GM19395 (cell line): ENCODE measurements around the gene CHAD.
"Not testable (repeated sequence)": the region's sequence is repeated elsewhere in the genome, so short reads cannot be mapped to it uniquely, and the experiment has no call there.

ENCODE experiments used
- ATAC-seq: cut with Tn5 transposase; IDR thresholded peaks from one replicate; pipeline ENCODE4 v1.9.1; 2021; ENCODE audit warnings: mild to moderate bottlenecking, moderate library complexity; ENCODE audit not compliant: unreplicated experiment

Gene CHAD

DNA sequence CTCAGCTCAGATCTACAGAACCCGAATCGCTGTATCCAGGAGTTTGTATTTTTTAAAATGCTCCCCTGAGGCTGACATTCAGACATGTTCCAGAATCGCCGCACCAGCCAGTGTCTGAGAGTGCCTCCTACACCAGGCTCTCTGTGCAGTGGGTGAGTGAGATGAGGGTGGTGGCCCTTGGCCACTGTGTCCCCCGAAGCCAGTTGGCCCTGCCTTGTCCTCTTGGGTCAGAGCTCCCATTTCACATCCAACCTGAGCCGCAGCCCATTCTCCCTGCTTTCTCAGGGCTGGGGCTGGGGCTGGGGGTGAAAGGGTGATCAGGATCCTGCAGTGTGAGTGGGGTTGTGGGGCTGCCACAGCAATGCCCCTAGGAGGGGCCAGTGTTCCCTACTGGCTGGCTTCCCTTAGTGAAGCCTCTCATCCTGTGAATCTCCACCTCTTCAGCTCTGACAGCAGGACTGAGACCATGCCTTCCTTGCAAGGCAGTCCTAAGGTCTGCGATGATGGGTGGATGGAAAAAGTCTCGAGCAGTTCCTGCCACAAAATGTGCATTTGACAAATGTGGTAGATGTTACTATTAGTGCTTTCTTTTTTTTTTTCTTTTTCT lies 26.6 kb upstream of the CHAD start:
- ATAC-seq: no peak

DNA sequence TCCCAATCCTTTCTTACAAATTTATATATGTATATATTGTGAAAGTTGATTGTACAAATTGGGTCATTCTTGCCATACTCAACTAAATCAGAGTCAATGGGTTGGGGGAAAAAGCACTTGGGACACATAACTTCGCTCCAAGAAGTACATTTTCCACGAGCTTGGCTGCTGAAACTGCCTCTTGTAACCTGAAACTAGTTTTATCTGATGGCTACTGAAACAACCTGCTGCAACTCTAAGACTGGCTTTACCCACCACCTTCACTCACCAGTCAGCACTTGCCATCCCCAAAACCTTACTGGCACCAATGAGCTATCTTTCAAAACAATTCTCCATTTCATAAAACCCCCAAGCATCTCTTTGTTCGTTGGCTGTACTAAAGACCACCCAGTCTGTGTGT lies 25.1 kb upstream of the CHAD start:
- ATAC-seq: no peak

DNA sequence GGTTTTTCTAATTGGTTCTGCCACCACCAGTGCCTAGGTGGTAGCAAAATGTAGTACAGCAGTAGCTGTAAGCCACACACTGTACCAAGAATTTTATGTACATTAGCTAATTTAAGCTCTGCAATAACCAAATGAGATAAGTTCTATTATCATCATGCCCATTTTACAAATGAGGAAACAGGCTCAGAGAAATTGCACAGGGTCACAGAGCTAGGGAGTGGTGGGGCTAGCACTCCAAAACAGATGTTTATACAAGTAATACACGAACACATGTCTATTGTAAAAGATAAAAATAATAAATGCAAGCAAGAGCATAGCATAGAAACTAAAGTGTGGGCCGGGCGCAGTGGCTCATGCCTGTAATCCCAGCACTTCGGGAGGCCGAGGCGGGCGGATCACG lies 23.5 kb upstream of the CHAD start:
- ATAC-seq: no peak

DNA sequence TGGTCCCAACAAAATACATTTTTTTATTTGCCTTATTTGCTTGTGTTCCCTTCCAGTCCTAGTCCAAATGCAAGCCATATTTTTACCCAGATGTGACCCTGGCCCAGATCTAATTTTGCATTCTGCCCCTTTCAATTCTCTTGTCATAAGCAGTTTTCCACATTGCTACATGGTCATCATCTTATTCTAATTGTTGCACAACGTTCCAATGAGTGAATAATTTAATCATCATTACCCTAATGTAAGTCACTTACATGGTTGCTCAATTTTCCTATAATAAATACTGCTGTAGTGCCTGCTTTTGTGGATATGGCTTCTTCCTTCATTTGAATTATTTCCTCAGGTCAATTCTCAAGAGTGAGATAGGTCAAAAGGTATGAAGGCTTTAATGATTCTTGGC lies 22.8 kb upstream of the CHAD start:
- no peak for ATAC-seq

DNA sequence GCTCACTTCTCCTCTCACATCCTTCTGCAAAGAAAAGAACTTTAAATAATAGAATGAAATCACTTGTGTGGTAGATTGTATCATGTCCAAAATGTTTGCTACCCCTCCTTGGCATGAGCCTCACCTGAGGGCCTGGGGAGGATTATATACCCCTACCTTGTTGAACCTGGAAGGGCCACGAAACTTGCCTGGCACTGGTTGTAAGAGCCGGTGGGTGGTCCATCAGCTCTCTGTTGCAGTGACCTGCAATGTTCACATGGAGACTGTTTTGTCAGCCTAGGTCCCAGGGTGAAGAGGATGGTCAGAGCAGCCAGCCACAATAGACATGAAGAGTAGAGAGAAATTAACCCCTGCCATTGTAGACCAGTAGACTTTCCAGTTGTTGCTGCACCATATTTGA lies 20.2 kb upstream of the CHAD start:
- no peak for ATAC-seq

DNA sequence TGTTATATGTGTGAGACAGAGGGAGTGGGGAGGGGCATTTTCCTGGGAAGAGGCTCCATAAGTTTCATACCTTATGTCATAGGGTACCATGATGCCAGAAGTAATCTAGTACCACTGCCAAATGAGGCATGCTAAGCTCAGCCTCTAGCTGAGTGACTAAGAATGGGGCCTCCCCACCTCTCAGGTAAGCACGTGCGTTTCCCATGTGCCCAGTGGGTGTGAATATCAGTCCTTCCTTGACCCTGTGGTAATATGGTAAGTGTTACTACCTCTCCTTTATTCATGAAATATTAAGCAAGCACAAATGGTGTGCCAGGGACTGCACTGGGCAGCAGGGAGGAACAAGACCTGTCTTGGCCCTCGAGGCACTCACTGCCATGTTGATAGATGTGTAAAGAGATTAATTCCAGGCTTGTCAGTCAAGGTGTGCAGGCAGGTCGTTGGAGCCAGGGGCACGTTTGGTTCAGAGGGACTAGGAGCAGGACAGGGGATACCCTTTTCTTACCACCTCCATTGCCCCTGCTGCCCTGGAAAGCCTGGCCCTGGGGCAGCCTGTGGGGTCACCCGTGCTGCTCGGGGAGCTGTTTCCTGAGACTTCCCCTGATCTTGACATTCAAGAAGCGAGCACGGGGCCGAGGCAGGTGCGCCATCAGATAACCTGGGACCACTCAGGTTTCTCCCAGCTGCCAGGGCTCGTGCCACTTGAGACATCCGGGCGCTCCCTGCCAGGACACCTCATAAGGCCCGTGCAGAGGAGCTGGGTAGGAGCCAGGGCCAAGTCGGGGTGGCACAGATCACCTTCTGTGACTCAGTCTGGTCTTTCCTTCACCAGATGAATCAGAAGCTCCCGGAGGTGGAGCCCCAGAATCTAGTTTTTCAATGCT lies 18.8 kb upstream of the CHAD start:
- ATAC-seq: no peak

DNA sequence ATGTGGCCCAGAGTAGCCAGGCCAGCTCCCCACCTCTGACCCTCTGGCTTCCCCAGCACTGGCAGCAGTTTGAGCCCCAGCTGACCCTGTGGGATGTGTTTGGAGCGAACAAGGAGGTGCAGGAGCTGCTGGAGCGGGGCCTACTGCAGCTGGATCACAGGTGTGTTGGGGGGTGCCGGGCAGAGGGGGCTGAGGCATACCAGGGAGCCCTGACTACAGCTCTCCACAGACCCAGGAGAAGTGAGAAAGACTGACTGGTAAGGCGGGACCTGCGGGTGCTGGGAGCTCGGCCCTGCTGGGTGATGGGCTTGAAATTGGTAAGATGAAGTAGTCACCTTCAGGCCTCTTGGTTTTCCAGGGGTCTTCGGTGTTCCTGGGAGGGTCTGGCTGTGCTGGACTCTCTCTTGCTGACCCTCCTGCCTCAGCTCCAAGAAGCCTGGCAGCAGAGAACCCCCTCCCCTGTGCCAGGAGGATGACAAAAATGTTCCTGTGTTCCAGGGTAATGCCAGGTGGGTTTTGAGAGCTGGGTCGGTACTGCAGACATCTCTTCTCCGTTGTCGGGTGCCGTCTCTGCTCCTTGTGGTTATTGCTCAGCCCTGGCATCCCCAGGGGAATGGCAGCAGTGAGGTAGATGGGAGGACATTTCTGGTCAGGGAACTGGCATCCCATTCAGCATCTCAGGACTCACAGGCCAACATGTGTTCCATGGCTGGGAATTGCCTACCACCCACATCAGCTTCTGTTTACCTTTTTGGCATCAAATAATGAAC lies 15.9 kb upstream of the CHAD start:
- ATAC-seq: no peak

DNA sequence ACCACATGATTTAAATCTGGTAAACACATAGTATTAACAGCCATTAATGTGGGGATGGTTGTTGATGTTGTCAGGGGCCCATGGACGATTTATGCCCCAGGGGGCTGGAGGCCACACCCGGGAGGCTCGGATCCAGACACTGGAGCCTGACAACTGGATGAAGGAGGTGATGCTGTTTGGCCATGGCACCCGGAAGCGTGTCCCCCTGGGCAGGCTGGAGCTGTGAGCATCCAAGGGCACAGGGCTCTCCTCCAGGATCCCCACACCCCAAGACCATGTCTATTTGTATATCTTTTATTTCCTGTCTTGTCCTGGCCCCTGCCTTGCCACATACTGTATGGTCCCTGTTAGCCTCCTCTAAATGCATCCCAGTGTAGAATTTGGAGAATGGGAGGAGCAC lies 14.6 kb upstream of the CHAD start:
- ATAC-seq: no peak

DNA sequence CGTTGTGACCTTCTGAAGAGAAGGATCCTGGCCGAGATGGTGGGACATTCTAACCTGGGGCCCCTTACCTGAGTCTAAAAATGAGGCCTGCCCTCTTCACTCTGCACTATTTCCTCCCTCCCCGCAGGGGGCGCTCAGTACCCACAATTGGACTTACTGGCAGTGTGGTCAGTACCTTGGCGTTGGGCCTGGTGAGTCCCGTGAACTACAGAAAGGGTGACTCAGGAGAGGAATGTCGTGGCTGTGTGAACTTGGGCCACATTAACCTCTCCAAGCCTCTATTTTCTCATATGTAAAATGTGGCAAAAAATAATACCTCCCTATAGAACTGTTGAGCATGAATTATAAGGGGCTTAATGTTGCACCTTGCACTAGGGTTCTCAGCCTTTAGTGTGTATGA lies 13.8 kb upstream of the CHAD start:
- no peak for ATAC-seq

DNA sequence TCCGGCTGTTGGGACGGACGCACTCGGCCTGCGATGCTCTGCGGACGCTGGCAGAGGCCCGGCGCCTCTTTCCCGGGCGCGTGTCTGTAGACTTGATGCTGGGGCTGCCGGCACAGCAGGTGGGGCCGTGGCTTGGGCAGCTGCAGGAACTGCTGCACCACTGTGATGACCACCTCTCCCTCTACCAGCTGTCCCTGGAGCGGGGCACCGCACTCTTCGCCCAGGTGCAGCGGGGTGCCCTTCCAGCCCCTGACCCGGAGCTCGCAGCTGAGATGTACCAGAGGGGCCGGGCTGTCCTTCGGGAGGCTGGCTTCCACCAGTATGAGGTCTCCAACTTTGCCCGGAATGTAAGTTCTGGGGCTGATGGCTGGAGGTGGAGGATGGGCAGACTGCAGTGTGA lies 13.4 kb upstream of the CHAD start:
- ATAC-seq: no peak

DNA sequence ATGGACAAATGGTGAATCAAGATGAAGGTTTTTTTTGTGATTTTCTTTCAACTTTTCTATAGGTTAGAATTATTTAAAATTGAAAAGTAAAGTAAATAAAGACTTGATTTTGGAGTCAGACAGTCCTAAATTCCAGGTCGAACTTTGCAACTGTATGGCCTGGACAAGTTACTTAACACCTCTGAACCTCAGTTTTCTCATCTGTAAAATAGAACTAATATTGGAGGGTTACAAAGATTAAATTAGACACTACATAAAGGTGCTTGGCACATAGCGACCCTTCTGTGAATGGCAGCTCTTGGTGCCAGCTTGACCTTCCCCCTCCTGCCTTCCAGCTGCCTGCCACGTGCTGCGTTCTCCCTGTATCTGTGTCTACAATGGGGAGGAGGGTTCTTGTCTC lies 13.0 kb upstream of the CHAD start:
- ATAC-seq: no peak

DNA sequence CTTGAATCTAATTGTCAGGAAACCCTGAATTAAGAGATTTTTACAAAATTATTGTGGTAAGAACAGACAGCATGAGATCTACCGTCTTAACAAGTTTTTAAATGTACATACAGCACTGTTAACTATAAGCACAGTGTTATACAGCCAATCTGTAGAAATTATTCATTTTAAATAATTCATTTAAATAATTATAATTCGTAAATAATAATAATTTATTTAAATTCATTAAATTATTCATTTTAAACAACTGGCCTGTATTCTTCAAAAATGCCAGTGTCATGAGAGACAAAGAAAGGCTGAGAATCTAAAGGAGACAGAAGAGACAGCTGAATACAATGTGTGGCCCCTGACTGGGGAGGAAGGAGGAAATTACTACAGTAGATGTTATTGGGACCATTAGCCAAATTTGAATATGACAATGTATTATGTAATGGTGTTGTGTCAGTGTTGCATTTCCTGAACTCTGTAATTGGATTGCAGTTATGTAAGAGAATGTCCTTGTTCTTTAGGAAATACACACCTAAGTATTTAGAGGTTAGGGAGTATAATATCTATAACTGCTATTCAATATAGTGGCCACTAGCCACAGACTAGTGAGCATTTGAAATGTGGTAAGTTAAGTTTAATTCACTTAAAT lies 12.3 kb upstream of the CHAD start:
- no peak for ATAC-seq

DNA sequence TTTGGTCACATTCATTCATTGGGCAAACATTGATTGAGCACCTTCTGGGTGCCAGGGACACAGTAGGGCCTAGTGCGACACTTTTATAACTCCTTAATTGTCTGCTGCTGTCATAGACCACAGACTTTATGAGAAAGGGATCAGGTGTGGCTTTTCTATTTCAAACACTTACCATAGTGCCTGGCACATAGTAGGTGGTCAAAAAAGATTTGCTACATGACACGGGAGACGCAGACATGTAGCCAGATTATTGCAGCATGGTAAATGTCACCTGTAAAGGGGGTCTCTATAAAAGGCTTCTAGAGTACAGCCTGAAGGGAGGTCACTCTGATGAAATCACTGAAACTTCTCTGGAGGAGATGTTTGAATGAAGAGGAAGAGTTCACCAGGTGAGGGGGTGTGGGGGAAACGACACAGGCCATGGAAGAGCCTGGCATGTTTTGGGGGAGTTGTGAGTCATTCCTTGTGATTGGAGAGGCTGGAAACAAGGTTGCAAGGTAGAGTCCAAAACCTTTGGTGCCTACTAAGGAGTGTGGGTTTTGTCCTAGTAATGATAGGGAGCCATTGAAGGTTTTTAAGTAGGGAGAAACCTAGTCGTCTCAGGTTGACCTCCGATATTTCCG lies 11.6 kb upstream of the CHAD start:
- ATAC-seq: no peak

DNA sequence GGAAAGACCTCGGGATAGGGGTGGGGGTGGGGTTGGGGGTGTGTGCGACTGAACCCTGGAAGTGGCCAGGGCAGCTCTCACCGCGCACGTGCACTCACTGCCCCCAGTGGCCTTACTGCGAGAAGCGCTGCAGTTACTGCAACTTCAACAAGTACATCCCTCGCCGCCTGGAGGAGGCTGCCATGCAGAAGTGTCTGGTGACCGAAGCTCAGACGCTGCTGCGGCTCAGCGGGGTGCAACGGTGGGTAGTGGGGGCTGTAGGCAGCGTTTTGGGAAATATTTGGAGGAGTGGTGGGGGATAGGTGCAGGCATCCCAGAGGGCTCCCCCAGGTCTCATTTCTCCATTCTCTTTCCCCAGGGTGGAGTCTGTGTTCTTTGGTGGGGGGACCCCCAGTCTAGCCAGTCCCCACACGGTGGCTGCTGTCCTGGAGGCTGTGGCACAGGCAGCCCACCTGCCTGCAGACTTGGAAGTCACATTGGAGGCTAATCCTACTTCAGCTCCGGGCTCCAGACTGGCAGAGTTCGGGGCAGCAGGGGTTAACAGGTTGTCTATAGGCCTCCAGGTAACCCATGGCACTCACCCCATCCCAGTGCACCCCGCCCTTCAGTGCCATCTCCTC lies 11.0 kb upstream of the CHAD start:
- no peak for ATAC-seq

DNA sequence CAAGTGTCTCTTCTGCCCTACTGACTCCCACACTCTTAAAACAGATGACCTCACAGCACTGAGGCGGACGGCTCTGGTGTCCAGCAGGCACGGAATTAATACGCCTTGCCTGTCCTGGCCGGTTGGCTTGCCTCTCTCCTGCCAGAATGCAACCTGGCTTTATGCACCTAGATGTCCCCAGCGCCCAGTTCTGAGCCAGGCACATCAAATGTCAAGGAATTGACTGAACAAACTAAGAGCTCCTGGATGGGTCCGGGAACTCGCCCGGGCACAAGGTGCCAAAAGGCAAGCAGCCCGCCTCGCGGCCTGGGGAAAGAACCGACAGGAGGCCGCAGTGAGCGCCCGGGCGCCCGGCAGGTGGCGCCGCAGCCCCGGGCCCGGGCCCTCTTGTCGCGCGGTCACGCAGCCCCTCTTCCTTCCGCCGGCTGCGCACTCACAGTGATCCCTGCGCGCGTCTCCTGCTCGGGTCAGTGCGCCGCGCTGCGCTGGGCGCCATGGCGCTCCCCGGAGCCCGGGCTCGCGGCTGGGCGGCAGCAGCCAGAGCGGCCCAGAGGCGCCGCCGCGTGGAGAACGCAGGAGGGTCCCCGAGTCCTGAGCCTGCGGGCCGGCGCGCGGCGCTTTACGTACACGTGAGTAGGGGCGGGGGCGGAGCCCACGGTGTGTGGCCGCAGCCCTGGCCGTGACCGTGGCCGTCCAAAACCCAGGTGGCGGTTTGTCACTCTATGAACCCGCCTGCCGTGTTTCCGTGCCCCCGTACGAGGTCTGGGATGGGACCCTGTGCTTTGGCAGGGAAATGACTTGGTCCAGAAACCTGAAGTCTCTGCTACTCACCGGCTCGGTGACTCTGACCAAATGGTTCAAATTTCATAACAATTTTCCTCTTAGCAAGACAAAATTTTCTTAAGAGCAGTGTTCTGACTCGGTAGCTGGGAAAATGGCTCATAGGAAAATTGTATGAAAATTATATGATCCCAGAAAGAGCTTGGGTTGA lies 10.0 kb upstream of the CHAD start, which contains the start of gene RSAD1:
TSS of gene RSAD1 (plus strand) at position 470 of the 991 bp plus-strand sequence. CDS start at position 495, 25 bp downstream.
- peak; percentile 80 for ATAC-seq

DNA sequence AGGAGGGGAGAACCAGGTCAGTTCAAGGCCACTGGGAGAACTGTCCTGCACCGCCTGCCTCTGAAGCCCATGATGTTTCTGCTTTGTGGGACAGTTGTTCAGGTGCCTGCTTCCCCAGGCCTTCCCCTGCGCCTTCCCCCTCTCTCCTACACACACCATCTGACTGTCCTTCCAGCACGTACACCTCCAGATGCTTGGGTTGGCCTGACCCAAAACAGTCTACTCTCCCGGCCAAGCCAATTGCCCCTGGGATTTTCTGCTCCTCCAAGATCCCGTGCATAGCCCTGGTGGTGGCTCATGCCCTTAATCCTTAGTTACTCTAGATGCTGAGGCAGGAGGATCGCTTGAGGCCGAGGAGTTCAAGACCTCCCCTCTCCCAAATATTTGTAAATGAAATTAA lies 9.3 kb upstream of the CHAD start:
- ATAC-seq: no peak

DNA sequence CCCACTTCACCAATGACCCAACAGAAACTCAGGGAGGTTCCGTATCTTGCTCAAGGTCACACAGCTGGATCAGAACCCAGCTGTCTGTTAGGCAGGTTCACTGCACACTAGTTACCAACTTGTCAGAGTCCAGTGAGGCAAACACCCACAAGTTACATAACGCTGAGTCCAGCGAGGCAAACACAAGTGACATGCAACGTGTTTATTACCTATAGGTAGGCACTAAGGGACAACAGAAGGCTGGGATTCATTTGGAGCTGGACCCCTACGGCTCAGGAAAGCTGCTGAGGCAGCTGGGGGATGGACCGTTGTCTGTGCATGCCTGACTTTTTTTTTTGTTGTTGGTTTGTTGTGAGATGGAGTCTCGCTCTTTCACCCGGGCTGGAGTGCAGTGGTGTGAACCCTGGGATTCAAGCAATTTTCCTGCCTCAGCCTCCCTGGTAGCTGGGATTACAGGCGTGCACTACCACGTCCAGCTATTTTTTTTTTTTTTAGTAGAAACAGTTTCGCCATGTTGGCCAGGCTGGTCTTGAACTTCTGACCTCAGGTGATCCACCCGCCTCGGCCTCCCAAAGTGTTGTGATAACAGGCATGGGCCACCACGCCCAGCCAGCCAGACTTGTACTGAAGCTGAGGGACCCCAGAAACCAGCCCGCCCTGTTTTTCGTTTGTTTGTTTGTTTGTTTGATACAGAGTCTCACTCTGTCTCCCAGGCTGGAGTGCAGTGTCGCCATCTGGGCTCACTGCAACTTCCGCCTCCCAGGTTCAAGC lies 8.1 kb upstream of the CHAD start:
- no peak for ATAC-seq

DNA sequence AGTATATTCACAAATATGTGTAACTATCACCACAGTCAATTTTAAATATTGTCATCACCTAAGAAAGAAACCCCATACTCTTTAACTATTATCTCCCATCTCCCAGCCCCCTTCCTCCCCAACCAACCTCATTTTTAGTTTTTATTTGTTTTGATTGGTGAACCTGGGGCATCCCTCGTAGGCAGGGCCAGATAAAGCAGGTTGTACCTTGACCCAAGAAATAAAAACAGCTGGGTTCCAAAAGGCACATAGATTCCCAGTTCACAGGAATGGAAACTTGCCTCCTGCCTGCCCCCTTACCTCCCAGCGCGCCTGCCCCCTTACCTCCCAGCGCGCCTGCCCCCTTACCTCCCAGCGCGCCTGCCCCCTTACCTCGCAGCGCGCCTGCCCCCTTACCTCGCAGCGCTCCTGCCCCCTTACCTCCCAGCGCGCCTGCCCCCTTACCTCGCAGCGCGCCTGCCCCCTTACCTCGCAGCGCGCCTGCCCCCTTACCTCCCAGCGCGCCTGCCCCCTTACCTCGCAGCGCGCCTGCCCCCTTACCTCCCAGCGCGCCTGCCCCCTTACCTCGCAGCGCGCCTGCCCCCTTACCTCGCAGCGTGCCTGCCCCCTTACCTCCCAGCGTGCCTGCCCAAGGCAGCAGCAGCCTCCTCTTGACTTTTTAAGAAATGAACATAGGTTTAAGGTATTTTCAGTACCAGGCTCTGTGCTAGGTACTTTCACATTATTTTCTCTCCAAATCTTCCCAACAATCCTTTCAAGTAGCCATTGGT lies 7.3 kb upstream of the CHAD start:
- ATAC-seq: not testable (repeated sequence)
